ENCODE measurements around the gene BTBD9.

Gene BTBD9

GRCh38 chr6:38481851-38482250, 157.9 kb downstream of the BTBD9 start:
- no peak for DNase-seq (ENCODE audit: low read depth in 2 of 2)

- no peak for DNase-seq (ENCODE audit: low read depth in 2 of 2)
Measured at GRCh38 chr6:38481211-38481836, 158.4 kb downstream of the BTBD9 start.

GRCh38 chr6:38480036-38480435, 159.7 kb downstream of the BTBD9 start:
- DNase-seq (ENCODE audit: low read depth in 2 of 2), result no peak

GRCh38 chr6:38479331-38479730, 160.4 kb downstream of the BTBD9 start:
- no peak for DNase-seq (ENCODE audit: low read depth in 2 of 2)

GRCh38 chr6:38477680-38478260, 162.0 kb downstream of the BTBD9 start:
- DNase-seq (ENCODE audit: low read depth in 2 of 2), result no peak

- no peak for DNase-seq (ENCODE audit: low read depth in 2 of 2)
Measured at GRCh38 chr6:38476888-38477287, 162.8 kb downstream of the BTBD9 start.

- DNase-seq (ENCODE audit: low read depth in 2 of 2), result no peak
Measured at GRCh38 chr6:38476141-38476540, 163.6 kb downstream of the BTBD9 start.

- DNase-seq (ENCODE audit: low read depth in 2 of 2), result no peak
Measured at GRCh38 chr6:38470548-38470947, 169.2 kb downstream of the BTBD9 start.

- no peak for DNase-seq (ENCODE audit: low read depth in 2 of 2)
Measured at GRCh38 chr6:38467566-38467965, 172.2 kb downstream of the BTBD9 start.

- no peak for DNase-seq (ENCODE audit: low read depth in 2 of 2)
Measured at GRCh38 chr6:38460186-38460585, 179.5 kb downstream of the BTBD9 start.

GRCh38 chr6:38459291-38459690, 180.4 kb downstream of the BTBD9 start:
- DNase-seq (ENCODE audit: low read depth in 2 of 2), result no peak

GRCh38 chr6:38453861-38454260, 185.9 kb downstream of the BTBD9 start:
- DNase-seq (ENCODE audit: low read depth in 2 of 2), result no peak

- no peak for DNase-seq (ENCODE audit: low read depth in 2 of 2)
Measured at GRCh38 chr6:38452816-38453660, 186.7 kb downstream of the BTBD9 start.

GRCh38 chr6:38450717-38451116, 189.0 kb downstream of the BTBD9 start:
- no peak for DNase-seq (ENCODE audit: low read depth in 2 of 2)

GRCh38 chr6:38445925-38446324, 193.8 kb downstream of the BTBD9 start:
- DNase-seq (ENCODE audit: low read depth in 2 of 2), result no peak

- no peak for DNase-seq (ENCODE audit: low read depth in 2 of 2)
Measured at GRCh38 chr6:38445336-38445735, 194.4 kb downstream of the BTBD9 start.

- no peak for DNase-seq (ENCODE audit: low read depth in 2 of 2)
Measured at GRCh38 chr6:38443352-38444144, 196.2 kb downstream of the BTBD9 start.

- DNase-seq (ENCODE audit: low read depth in 2 of 2), result no peak
Measured at GRCh38 chr6:38438097-38438496, 201.6 kb downstream of the BTBD9 start.

GRCh38 chr6:38436726-38437465, 202.8 kb downstream of the BTBD9 start:
- no peak for DNase-seq (ENCODE audit: low read depth in 2 of 2)

GRCh38 chr6:38435330-38435729, 204.4 kb downstream of the BTBD9 start:
- DNase-seq (ENCODE audit: low read depth in 2 of 2), result no peak

GRCh38 chr6:38434051-38434450, 205.7 kb downstream of the BTBD9 start:
- DNase-seq (ENCODE audit: low read depth in 2 of 2), result no peak

Data from stimulated activated CD8-positive, alpha-beta memory T cell treated with anti-CD3 and anti-CD28 coated beads, Interleukin-15, amount 100 ng/mL, for 4 hours (primary cell).